Mesendoderm (in vitro differentiated cells): ENCODE measurements around the gene FAM216B.
"Not testable (repeated sequence)": the region's sequence is repeated elsewhere in the genome, so short reads cannot be mapped to it uniquely, and the experiment has no call there.

ENCODE experiments used
- DNase-seq: peaks from one replicate; pipeline ENCODE4 v3.0.0; 2013
- H2AK5ac ChIP-seq: 2 replicates; pipeline ENCODE4 v1.6.1; 2013; ENCODE audit warnings: low read length, inconsistent platforms
- H2BK120ac ChIP-seq: 2 replicates; pipeline ENCODE4 v1.6.1; 2013; ENCODE audit warnings: low read depth, mild to moderate bottlenecking, low read length, moderate library complexity, mixed read lengths
- H2BK15ac ChIP-seq: replicated peaks from 2 replicates; pipeline ENCODE4 v1.6.1; 2013; ENCODE audit warnings: low read depth, mild to moderate bottlenecking, moderate library complexity
- H2BK5ac ChIP-seq: 2 replicates; pipeline ENCODE4 v1.6.1; 2013; ENCODE audit warnings: low read length, inconsistent platforms
- H3K18ac ChIP-seq: 2 replicates; pipeline ENCODE4 v1.6.1; 2013; ENCODE audit warnings: mild to moderate bottlenecking, low read length, mixed read lengths
- H3K23ac ChIP-seq: one replicate; pipeline ENCODE4 v1.6.1; 2013; ENCODE audit warnings: low read length
- H3K27ac ChIP-seq: 2 replicates; pipeline ENCODE4 v1.5.1; 2013; ENCODE audit warnings: low read depth, mild to moderate bottlenecking, inconsistent platforms, low read length, moderate library complexity
- H3K27me3 ChIP-seq: 2 replicates; pipeline ENCODE4 v1.6.1; 2013; ENCODE audit warnings: low read length, control low read depth, mild to moderate bottlenecking, inconsistent platforms; ENCODE audit not compliant: insufficient read depth, poor library complexity
- H3K36me3 ChIP-seq: 2 replicates; pipeline ENCODE4 v1.6.1; 2013; ENCODE audit warnings: low read length, inconsistent platforms; ENCODE audit not compliant: control insufficient read depth, insufficient read depth
- H3K4ac ChIP-seq: one replicate; pipeline ENCODE4 v1.6.1; 2013; ENCODE audit warnings: low read depth, mild to moderate bottlenecking, low read length, moderate library complexity
- H3K4me1 ChIP-seq: 2 replicates; pipeline ENCODE4 v1.6.1; 2013; ENCODE audit warnings: low read depth, low read length, inconsistent platforms; ENCODE audit not compliant: control insufficient read depth
- H3K4me2 ChIP-seq: 2 replicates; pipeline ENCODE4 v1.6.1; 2013; ENCODE audit warnings: low read length
- H3K4me3 ChIP-seq: 2 replicates; pipeline ENCODE4 v1.5.1; 2013; ENCODE audit warnings: mild to moderate bottlenecking, low read length
- H3K56ac ChIP-seq: one replicate; pipeline ENCODE4 v1.6.1; 2013; ENCODE audit warnings: low read length
- H3K79me1 ChIP-seq: 2 replicates; pipeline ENCODE4 v1.6.1; 2013; ENCODE audit warnings: low read length, inconsistent platforms
- H3K79me2 ChIP-seq: 2 replicates; pipeline ENCODE4 v1.6.1; 2013; ENCODE audit warnings: mild to moderate bottlenecking, low read length; ENCODE audit not compliant: control insufficient read depth, insufficient read depth
- H3K9ac ChIP-seq: 2 replicates; pipeline ENCODE4 v1.6.1; 2013; ENCODE audit warnings: low read length, inconsistent platforms
- H4K5ac ChIP-seq: one replicate; pipeline ENCODE4 v1.6.1; 2013; ENCODE audit warnings: low read length
- H4K8ac ChIP-seq: one replicate; pipeline ENCODE4 v1.6.1; 2013; ENCODE audit warnings: low read depth, mild to moderate bottlenecking, control low read depth, low read length, moderate library complexity
- WGBS: extraction: QIAGEN DNeasy Blood & Tissue Kit; methylation state at CpG from one replicate; pipeline ENCODE4 v1.1.7; 2013; ENCODE audit warnings: low lambda C conversion rate, missing lambda C conversion rate; ENCODE audit not compliant: insufficient coverage; ENCODE audit errors: extremely low coverage; 5-methylcytosine and 5-hydroxymethylcytosine counted together

Gene FAM216B

GRCh38 chr13:42762251-42762650, 19.1 kb upstream of the FAM216B start:
- Histone ChIP-seq H3K56ac (no peak overlapping the region), H3K4me2 (no peak overlapping the region), H3K23ac (no peak overlapping the region), H3K79me1 (no peaks in the 10 kb centered on the region), H3K4me1 (no peaks in the 10 kb centered on the region), H3K27me3 (no peaks in the 10 kb centered on the region), H3K9ac (no peak overlapping the region), H4K5ac (no peak overlapping the region), H4K8ac (no peak overlapping the region), H2BK120ac (no peak overlapping the region), H3K27ac (no peak overlapping the region), H3K18ac (no peak overlapping the region), H3K36me3 (no peaks in the 10 kb centered on the region), H2BK15ac (no peak overlapping the region), H2AK5ac (no peak overlapping the region), H3K4ac (no peak overlapping the region), H3K4me3 (no peak overlapping the region), H2BK5ac (no peak overlapping the region), H3K79me2 (no peaks in the 10 kb centered on the region)
- peak; percentile 66 for DNase-seq
- no CpG with 5 or more reads among the region's 3 CpGs for WGBS

- Histone ChIP-seq H3K79me2 (no peaks in the 10 kb centered on the region), H3K4me3 (no peak overlapping the region), H3K36me3 (no peaks in the 10 kb centered on the region), H3K27me3 (no peaks in the 10 kb centered on the region), H3K23ac (no peak overlapping the region), H3K9ac (no peak overlapping the region), H3K56ac (no peak overlapping the region), H4K8ac (no peak overlapping the region), H2AK5ac (no peak overlapping the region), H3K18ac (no peak overlapping the region), H2BK5ac (no peak overlapping the region), H3K4me1 (no peaks in the 10 kb centered on the region), H3K79me1 (no peaks in the 10 kb centered on the region), H4K5ac (no peak overlapping the region), H3K4ac (no peak overlapping the region), H3K27ac (no peak overlapping the region), H2BK120ac (no peak overlapping the region), H3K4me2 (no peak overlapping the region), H2BK15ac (no peak overlapping the region)
- DNase-seq = peak; percentile 79
- WGBS = no CpG with 5 or more reads among the region's 2 CpGs
Observed at GRCh38 chr13:42762917-42763316, 18.5 kb upstream of the FAM216B start.

GRCh38 chr13:42766016-42766415, 15.4 kb upstream of the FAM216B start:
- no peak overlapping the region for H3K4me2 ChIP-seq
- WGBS = no CpG with 5 or more reads among the region's 1 CpG
- no peak overlapping the region for H3K27ac ChIP-seq
- H2AK5ac ChIP-seq = no peak overlapping the region
- H3K18ac ChIP-seq = no peak overlapping the region
- H3K4ac ChIP-seq = no peak overlapping the region
- H3K79me2 ChIP-seq = no peaks in the 10 kb centered on the region
- no peak overlapping the region for H3K4me3 ChIP-seq
- H3K4me1 ChIP-seq = no peaks in the 10 kb centered on the region
- no peaks in the 10 kb centered on the region for H3K36me3 ChIP-seq
- no peak overlapping the region for H3K9ac ChIP-seq
- no peak overlapping the region for H4K8ac ChIP-seq
- H4K5ac ChIP-seq = no peak overlapping the region
- H3K79me1 ChIP-seq = no peaks in the 10 kb centered on the region
- DNase-seq = no peak
- no peak overlapping the region for H3K23ac ChIP-seq
- H3K27me3 ChIP-seq = no peaks in the 10 kb centered on the region
- H2BK5ac ChIP-seq = no peak overlapping the region
- H2BK120ac ChIP-seq = no peak overlapping the region
- no peak overlapping the region for H2BK15ac ChIP-seq
- H3K56ac ChIP-seq = no peak overlapping the region

- DNase-seq = no peak
- H3K27ac ChIP-seq = no peak overlapping the region
- no peaks in the 10 kb centered on the region for H3K36me3 ChIP-seq
- H2BK120ac ChIP-seq = no peak overlapping the region
- no peak overlapping the region for H2BK5ac ChIP-seq
- H3K23ac ChIP-seq = no peak overlapping the region
- H3K56ac ChIP-seq = no peak overlapping the region
- H3K9ac ChIP-seq = no peak overlapping the region
- no peaks in the 10 kb centered on the region for H3K27me3 ChIP-seq
- no peaks in the 10 kb centered on the region for H3K79me1 ChIP-seq
- no peak overlapping the region for H2AK5ac ChIP-seq
- no peaks in the 10 kb centered on the region for H3K4me1 ChIP-seq
- H4K8ac ChIP-seq = no peak overlapping the region
- no peak overlapping the region for H3K4me3 ChIP-seq
- WGBS = no CpG with 5 or more reads among the region's 3 CpGs
- H3K79me2 ChIP-seq = no peaks in the 10 kb centered on the region
- no peak overlapping the region for H3K4ac ChIP-seq
- H2BK15ac ChIP-seq = no peak overlapping the region
- H3K18ac ChIP-seq = no peak overlapping the region
- H3K4me2 ChIP-seq = no peak overlapping the region
- H4K5ac ChIP-seq = no peak overlapping the region
Observed at GRCh38 chr13:42769650-42770049, 11.7 kb upstream of the FAM216B start.

- not testable (repeated sequence) for H3K18ac ChIP-seq, DNase-seq, H4K8ac ChIP-seq, H4K5ac ChIP-seq, H3K36me3 ChIP-seq, H2BK120ac ChIP-seq, H3K4ac ChIP-seq, H3K27me3 ChIP-seq, H2BK5ac ChIP-seq, H3K23ac ChIP-seq, H3K4me2 ChIP-seq, H3K4me1 ChIP-seq, H2AK5ac ChIP-seq, H3K9ac ChIP-seq, H2BK15ac ChIP-seq, H3K27ac ChIP-seq, H3K56ac ChIP-seq, H3K79me1 ChIP-seq, H3K79me2 ChIP-seq, H3K4me3 ChIP-seq
- WGBS = no CpG with 5 or more reads among the region's 6 CpGs
Observed at GRCh38 chr13:42776558-42776957, 4.8 kb upstream of the FAM216B start.

GRCh38 chr13:42777467-42777866, 3.9 kb upstream of the FAM216B start:
- DNase-seq = no peak
- Histone ChIP-seq H3K56ac (no peak overlapping the region), H2BK5ac (no peak overlapping the region), H3K4ac (no peak overlapping the region), H3K9ac (no peak overlapping the region), H3K36me3 (no peaks in the 10 kb centered on the region), H3K79me2 (no peaks in the 10 kb centered on the region), H3K27ac (no peak overlapping the region), H3K79me1 (no peaks in the 10 kb centered on the region), H3K23ac (no peak overlapping the region), H4K8ac (no peak overlapping the region), H3K4me1 (no peaks in the 10 kb centered on the region), H3K4me3 (no peak overlapping the region), H2BK15ac (no peak overlapping the region), H3K4me2 (no peak overlapping the region), H2AK5ac (no peak overlapping the region), H4K5ac (no peak overlapping the region), H3K18ac (no peak overlapping the region), H2BK120ac (no peak overlapping the region), H3K27me3 (no peaks in the 10 kb centered on the region)
- no CpG with 5 or more reads among the region's 5 CpGs for WGBS
